Stimulated activated CD4-positive, alpha-beta T cell treated with anti-CD3 and anti-CD28 coated beads, Interleukin-15, amount 100 ng/mL, for 1 hour (primary cell): ENCODE data around the gene DNAAF5.
"Not testable (repeated sequence)": the region's sequence is repeated elsewhere in the genome, so short reads cannot be mapped to it uniquely, and the experiment has no call there.

Experiments used
- DNase-seq, 2 donors: peaks; one replicate each; pipeline ENCODE4 v3.0.0-alpha.2; 2020; ENCODE audit warnings: low read depth in 1 of 2, low spot score in 1 of 2

DNAAF5 gene

GRCh38 chr7:803243-803635, 76.7 kb downstream of the DNAAF5 start:
- no peak for DNase-seq

GRCh38 chr7:803796-804195, 77.3 kb downstream of the DNAAF5 start:
- DNase-seq: not testable (repeated sequence)

- no peak for DNase-seq
Observed at GRCh38 chr7:805261-805660, 78.8 kb downstream of the DNAAF5 start.

- no peak for DNase-seq
Observed at GRCh38 chr7:815284-816216, 89.1 kb downstream of the DNAAF5 start.

- DNase-seq: peak; percentile 94 to 95
Observed at GRCh38 chr7:816300-816750, 89.8 kb downstream of the DNAAF5 start.

- peak; percentile 11 to 22 for DNase-seq
Observed at GRCh38 chr7:816751-817671, 90.5 kb downstream of the DNAAF5 start.

GRCh38 chr7:818031-818699, 91.7 kb downstream of the DNAAF5 start:
- no peak for DNase-seq

GRCh38 chr7:820341-820740, 93.8 kb downstream of the DNAAF5 start:
- no peak for DNase-seq

GRCh38 chr7:821688-822087, 95.2 kb downstream of the DNAAF5 start:
- no peak for DNase-seq

- no peak for DNase-seq
Observed at GRCh38 chr7:822692-823276, 96.3 kb downstream of the DNAAF5 start.

GRCh38 chr7:823649-824048, 97.2 kb downstream of the DNAAF5 start:
- no peak for DNase-seq

GRCh38 chr7:824081-824480, 97.6 kb downstream of the DNAAF5 start:
- DNase-seq: no peak

GRCh38 chr7:824664-825063, 98.2 kb downstream of the DNAAF5 start:
- DNase-seq: no peak

GRCh38 chr7:825386-825785, 98.9 kb downstream of the DNAAF5 start:
- DNase-seq: no peak

- no peak for DNase-seq
Observed at GRCh38 chr7:826230-826917, 99.9 kb downstream of the DNAAF5 start.

GRCh38 chr7:828793-829561, 102.5 kb downstream of the DNAAF5 start:
- no peak for DNase-seq

- no peak for DNase-seq
Observed at GRCh38 chr7:830069-830468, 103.6 kb downstream of the DNAAF5 start.

GRCh38 chr7:831596-832166, 105.2 kb downstream of the DNAAF5 start:
- DNase-seq: no peak
